A549 (cell line): ENCODE measurements around the gene VPS41.
A peak's percentile ranks its signal among the peaks of the same experiment; 100 is the strongest.

Experiments
- BHLHE40 ChIP-seq: IDR thresholded peaks from 2 replicates; pipeline ENCODE4 v1.6.1; 2012; ENCODE audit warnings: low read depth, low read length, inconsistent platforms
- CHD2 ChIP-seq: fragments of 150-350 bp; IDR thresholded peaks from 2 replicates; pipeline ENCODE4 v1.6.1; 2014; ENCODE audit warnings: low read length; ENCODE audit not compliant: partially characterized antibody
- EP300 ChIP-seq, 2 experiments: fragments of >200 bp; sonication (Bioruptor Twin); formaldehyde crosslinking; IDR thresholded peaks; 2 replicates in 1 of 2; 3 replicates in 1 of 2; pipeline ENCODE4 v1.6.1; 2016 to 2017
- ESRRA ChIP-seq: fragments of 150-350 bp; IDR thresholded peaks from 2 replicates; pipeline ENCODE4 v1.6.1; 2014; ENCODE audit warnings: mild to moderate bottlenecking, low read length, borderline replicate concordance
- FOSL2 ChIP-seq, 2 experiments: fragments of 450-650 bp in 1 of 2; fragments of >200 bp in 1 of 2; sonication (Bioruptor Twin) in 1 of 2; formaldehyde crosslinking; IDR thresholded peaks; 2 replicates each; pipeline versions ENCODE4 v1.5.0 to v1.6.1; 2016 to 2020; ENCODE audit warnings: mild to moderate bottlenecking in 1 of 2, moderate library complexity in 1 of 2
- JUNB ChIP-seq: fragments of >200 bp; sonication (Bioruptor Twin); formaldehyde crosslinking; IDR thresholded peaks from 2 replicates; pipeline ENCODE4 v1.6.1; 2016
- MYC ChIP-seq: IDR thresholded peaks from 2 replicates; pipeline ENCODE4 v1.6.1; 2012; ENCODE audit warnings: mild to moderate bottlenecking, inconsistent platforms, low read length, improper control_type of control experiment, borderline replicate concordance
- POLR2A ChIP-seq: IDR thresholded peaks from 2 replicates; pipeline ENCODE4 v1.6.1; 2012; ENCODE audit warnings: mild to moderate bottlenecking, low read length
- RCOR1 ChIP-seq: fragments of 150-350 bp; IDR thresholded peaks from 2 replicates; pipeline ENCODE4 v1.6.1; 2014; ENCODE audit warnings: antibody characterized with exemption, low read length, low read depth
- SMC3 ChIP-seq: fragments of >200 bp; sonication (Bioruptor Twin); formaldehyde crosslinking; IDR thresholded peaks from 3 replicates; pipeline ENCODE4 v1.6.1; 2018; ENCODE audit warnings: inconsistent platforms
- TF ChIP-seq, protein P1 (sequence below): fragments of 200-600 bp; sonication (generic); IDR thresholded peaks from 2 replicates; pipeline ENCODE4 v1.6.1; 2016; ENCODE audit warnings: antibody characterized with exemption, mild to moderate bottlenecking, moderate library complexity
- TF ChIP-seq, protein P2 (sequence below): fragments of >200 bp; sonication (Bioruptor Twin); formaldehyde crosslinking; IDR thresholded peaks from 3 replicates; pipeline ENCODE4 v1.5.1; 2016
- TF ChIP-seq, protein P3 (sequence below): IDR thresholded peaks from 2 replicates; pipeline ENCODE4 v1.6.1; 2012
- TF ChIP-seq, protein P4 (sequence below): IDR thresholded peaks from 2 replicates; pipeline ENCODE4 v1.6.1; 2012; ENCODE audit warnings: low read depth, borderline replicate concordance

DNA sequence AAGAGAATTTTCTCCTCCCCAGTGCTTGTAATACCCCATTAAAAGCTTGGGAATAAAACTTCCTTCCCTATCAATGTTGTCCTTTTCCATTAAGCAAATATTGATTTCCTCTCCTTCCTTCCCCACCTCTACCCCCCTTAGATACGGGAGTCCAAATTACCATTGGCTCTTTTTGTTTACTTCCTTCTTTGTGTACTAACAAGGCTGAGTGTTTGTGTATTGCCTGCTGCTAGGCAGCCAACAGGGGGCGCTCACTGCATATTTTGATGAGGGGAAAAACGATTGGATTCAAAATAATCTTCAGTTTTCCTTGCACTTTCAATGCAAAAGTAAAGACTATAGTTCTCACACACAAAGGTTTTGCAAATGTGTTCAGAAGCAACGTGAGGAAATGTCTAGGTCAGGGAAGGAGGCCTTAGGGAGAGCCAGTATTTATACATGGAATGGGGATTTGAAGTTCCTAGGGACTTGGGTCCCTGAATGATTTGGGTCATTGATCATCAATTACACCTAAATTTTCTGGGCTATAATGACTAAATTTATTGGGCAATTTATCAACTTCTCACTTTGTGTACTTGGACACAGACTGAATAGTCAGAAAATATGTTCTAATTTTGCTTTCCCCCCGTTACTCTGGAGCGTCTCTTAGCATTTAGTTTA, 23.6 kb upstream of the VPS41 start:
- TF ChIP-seq CHD2 (no peak), MYC (no peak), ESRRA (no peak), POLR2A (no peak), FOSL2 (IDR thresholded peaks at IDR 0.05) (no peak), FOSL2 (CRISPR knock-in tag; IDR thresholded peaks at IDR 0.05) (no peak), BHLHE40 (no peak), JUNB (no peak), SMC3 (peak; percentile 66), EP300 (IDR thresholded peaks at IDR 0.05) (no peak), RCOR1 (no peak)
- TF ChIP-seq, protein P1, sequence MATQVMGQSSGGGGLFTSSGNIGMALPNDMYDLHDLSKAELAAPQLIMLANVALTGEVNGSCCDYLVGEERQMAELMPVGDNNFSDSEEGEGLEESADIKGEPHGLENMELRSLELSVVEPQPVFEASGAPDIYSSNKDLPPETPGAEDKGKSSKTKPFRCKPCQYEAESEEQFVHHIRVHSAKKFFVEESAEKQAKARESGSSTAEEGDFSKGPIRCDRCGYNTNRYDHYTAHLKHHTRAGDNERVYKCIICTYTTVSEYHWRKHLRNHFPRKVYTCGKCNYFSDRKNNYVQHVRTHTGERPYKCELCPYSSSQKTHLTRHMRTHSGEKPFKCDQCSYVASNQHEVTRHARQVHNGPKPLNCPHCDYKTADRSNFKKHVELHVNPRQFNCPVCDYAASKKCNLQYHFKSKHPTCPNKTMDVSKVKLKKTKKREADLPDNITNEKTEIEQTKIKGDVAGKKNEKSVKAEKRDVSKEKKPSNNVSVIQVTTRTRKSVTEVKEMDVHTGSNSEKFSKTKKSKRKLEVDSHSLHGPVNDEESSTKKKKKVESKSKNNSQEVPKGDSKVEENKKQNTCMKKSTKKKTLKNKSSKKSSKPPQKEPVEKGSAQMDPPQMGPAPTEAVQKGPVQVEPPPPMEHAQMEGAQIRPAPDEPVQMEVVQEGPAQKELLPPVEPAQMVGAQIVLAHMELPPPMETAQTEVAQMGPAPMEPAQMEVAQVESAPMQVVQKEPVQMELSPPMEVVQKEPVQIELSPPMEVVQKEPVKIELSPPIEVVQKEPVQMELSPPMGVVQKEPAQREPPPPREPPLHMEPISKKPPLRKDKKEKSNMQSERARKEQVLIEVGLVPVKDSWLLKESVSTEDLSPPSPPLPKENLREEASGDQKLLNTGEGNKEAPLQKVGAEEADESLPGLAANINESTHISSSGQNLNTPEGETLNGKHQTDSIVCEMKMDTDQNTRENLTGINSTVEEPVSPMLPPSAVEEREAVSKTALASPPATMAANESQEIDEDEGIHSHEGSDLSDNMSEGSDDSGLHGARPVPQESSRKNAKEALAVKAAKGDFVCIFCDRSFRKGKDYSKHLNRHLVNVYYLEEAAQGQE = no peak
- TF ChIP-seq, protein P2, sequence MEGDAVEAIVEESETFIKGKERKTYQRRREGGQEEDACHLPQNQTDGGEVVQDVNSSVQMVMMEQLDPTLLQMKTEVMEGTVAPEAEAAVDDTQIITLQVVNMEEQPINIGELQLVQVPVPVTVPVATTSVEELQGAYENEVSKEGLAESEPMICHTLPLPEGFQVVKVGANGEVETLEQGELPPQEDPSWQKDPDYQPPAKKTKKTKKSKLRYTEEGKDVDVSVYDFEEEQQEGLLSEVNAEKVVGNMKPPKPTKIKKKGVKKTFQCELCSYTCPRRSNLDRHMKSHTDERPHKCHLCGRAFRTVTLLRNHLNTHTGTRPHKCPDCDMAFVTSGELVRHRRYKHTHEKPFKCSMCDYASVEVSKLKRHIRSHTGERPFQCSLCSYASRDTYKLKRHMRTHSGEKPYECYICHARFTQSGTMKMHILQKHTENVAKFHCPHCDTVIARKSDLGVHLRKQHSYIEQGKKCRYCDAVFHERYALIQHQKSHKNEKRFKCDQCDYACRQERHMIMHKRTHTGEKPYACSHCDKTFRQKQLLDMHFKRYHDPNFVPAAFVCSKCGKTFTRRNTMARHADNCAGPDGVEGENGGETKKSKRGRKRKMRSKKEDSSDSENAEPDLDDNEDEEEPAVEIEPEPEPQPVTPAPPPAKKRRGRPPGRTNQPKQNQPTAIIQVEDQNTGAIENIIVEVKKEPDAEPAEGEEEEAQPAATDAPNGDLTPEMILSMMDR = peak; percentile 90
- TF ChIP-seq, protein P3, sequence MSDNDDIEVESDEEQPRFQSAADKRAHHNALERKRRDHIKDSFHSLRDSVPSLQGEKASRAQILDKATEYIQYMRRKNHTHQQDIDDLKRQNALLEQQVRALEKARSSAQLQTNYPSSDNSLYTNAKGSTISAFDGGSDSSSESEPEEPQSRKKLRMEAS = no peak
- TF ChIP-seq, protein P4, sequence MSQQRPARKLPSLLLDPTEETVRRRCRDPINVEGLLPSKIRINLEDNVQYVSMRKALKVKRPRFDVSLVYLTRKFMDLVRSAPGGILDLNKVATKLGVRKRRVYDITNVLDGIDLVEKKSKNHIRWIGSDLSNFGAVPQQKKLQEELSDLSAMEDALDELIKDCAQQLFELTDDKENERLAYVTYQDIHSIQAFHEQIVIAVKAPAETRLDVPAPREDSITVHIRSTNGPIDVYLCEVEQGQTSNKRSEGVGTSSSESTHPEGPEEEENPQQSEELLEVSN = no peak
